Fibroblast of villous mesenchyme (primary cell): ENCODE results near the gene TMEM151A. TPM values are rescaled to one million over a fixed set of nuclear protein-coding genes. Genes with fewer than 3 reads are reported as not detected.

Experiments
- DNase-seq: peaks from one replicate; pipeline ENCODE4 v3.0.0-alpha.2; 2010; ENCODE audit warnings: low read depth
- H3K4me3 ChIP-seq: 2 replicates; pipeline ENCODE4 v1.5.1; 2011; ENCODE audit warnings: low read depth, mild to moderate bottlenecking, low read length
- CTCF ChIP-seq: IDR thresholded peaks from 2 replicates; pipeline ENCODE4 v1.5.1; 2012; ENCODE audit warnings: low read depth, mild to moderate bottlenecking, low read length; ENCODE audit not compliant: insufficient read depth
- total RNA-seq: library from RNA; depleted of rRNA; stranded (reverse); fragments of >200 nt; gene quantifications from 2 replicates; pipeline ENCODE4 v1.2.3, GENCODE V29; 2012

The TMEM151A gene
- total RNA-seq, 1 donor, result under 0.01 TPM

GRCh38 chr11:66345316-66345649 lies 53.6 kb downstream of the TMEM151A start:
- TF ChIP-seq CTCF, result no peak
- peak overlapping the region; percentile 77 for H3K4me3 ChIP-seq
- DNase-seq, result no peak

Other genes with a start within 250 kb of the TMEM151A start
- under 0.01 TPM in 1 of 2 replicates, not detected in the other for gene GAL3ST3, start 242.7 kb upstream of the TMEM151A start, total RNA-seq
- 130 and 151 TPM in 2 replicates for gene SF3B2, start 239.5 kb upstream of the TMEM151A start, total RNA-seq
- gene PACS1, start 221.6 kb upstream of the TMEM151A start, total RNA-seq, result 36.7 and 41.2 TPM in 2 replicates
- 18.7 and 24.6 TPM in 2 replicates for gene KLC2, start 34.2 kb upstream of the TMEM151A start, total RNA-seq
- gene RAB1B, start 23.3 kb upstream of the TMEM151A start, total RNA-seq, result 88.9 and 89.5 TPM in 2 replicates
- gene CNIH2, start 13.7 kb upstream of the TMEM151A start, total RNA-seq, result 0.43 and 0.64 TPM in 2 replicates
- gene YIF1A, start 2.8 kb upstream of the TMEM151A start, total RNA-seq, result 187 and 189 TPM in 2 replicates
- gene CD248, start 25.1 kb downstream of the TMEM151A start, total RNA-seq, result 85.1 and 108 TPM in 2 replicates
- 19.0 and 23.8 TPM in 2 replicates for gene RIN1, start 44.5 kb downstream of the TMEM151A start, total RNA-seq
- gene BRMS1, start 53.2 kb downstream of the TMEM151A start, total RNA-seq, result 42.3 and 47.0 TPM in 2 replicates
- gene B4GAT1, start 55.7 kb downstream of the TMEM151A start, total RNA-seq, result 21.6 and 25.0 TPM in 2 replicates
- gene SLC29A2, start 79.9 kb downstream of the TMEM151A start, total RNA-seq, result 0.64 and 0.86 TPM in 2 replicates
- 0.32 TPM in 1 of 2 replicates, not detected in the other for gene NPAS4, start 129.1 kb downstream of the TMEM151A start, total RNA-seq
- gene MRPL11, start 147.0 kb downstream of the TMEM151A start, total RNA-seq, result 38.0 and 46.7 TPM in 2 replicates
- 10.8 and 13.2 TPM in 2 replicates for gene PELI3, start 175.0 kb downstream of the TMEM151A start, total RNA-seq
- 67.6 and 70.4 TPM in 2 replicates for gene DPP3, start 188.5 kb downstream of the TMEM151A start, total RNA-seq
- 25.4 and 34.5 TPM in 2 replicates for gene BBS1, start 218.7 kb downstream of the TMEM151A start, total RNA-seq